CD4-positive, alpha-beta T cell (primary cell): ENCODE measurements around the gene MLLT3. TPM values are rescaled to one million over a fixed set of nuclear protein-coding genes. Genes with fewer than 3 reads are reported as not detected.

Experiments
- ATAC-seq: fragments of 200-7000 bp; cut with Tn5 transposase; one replicate; pipeline ENCODE4 v1.10.0; 2022; ENCODE audit warnings: mild to moderate bottlenecking; ENCODE audit not compliant: poor library complexity
- CTCF ChIA-PET: fragments of 350-600 bp; sonication (Branson Sonifier 250); formaldehyde crosslinking; loops from one replicate; lab custom pipeline; 2021; ENCODE audit warnings: antibody characterized with exemption, inconsistent platforms; lab: Charles Lee
- POLR2A ChIA-PET: fragments of 350-600 bp; sonication (Branson Sonifier 250); formaldehyde crosslinking; loops from one replicate; lab custom pipeline; 2021; ENCODE audit warnings: antibody characterized with exemption, inconsistent platforms; lab: Charles Lee
- DNase-seq, 14 experiments: peaks; one replicate each; pipeline ENCODE4 v3.0.0-alpha.2; 2013 to 2020; ENCODE audit warnings: mixed read lengths in 2 of 14
- H3K27ac ChIP-seq, 2 donors: one replicate each; pipeline versions ENCODE4 v1.5.1 to v1.7.0; 2013; ENCODE audit warnings: low read length in 2 of 2, low read depth in 1 of 2, mild to moderate bottlenecking in 1 of 2
- H3K27me3 ChIP-seq, 2 experiments: 1 replicate in 1 of 2; 2 replicates in 1 of 2; pipeline versions ENCODE4 v1.6.1 to v1.7.0; 2013; ENCODE audit warnings: low read length in 2 of 2, control low read depth in 1 of 2, mild to moderate bottlenecking in 1 of 2, moderate library complexity in 1 of 2; ENCODE audit not compliant: insufficient read depth in 2 of 2, control insufficient read depth in 1 of 2
- H3K36me3 ChIP-seq: one replicate; pipeline ENCODE4 v1.6.1; 2013; ENCODE audit warnings: low read length, control low read depth; ENCODE audit not compliant: insufficient read depth
- H3K4me1 ChIP-seq: one replicate; pipeline ENCODE4 v1.6.1; 2013; ENCODE audit warnings: low read length, control low read depth; ENCODE audit not compliant: insufficient read depth
- H3K4me3 ChIP-seq: one replicate; pipeline ENCODE4 v1.5.1; 2013; ENCODE audit warnings: mild to moderate bottlenecking, low read length, moderate library complexity
- H3K9me3 ChIP-seq, 2 experiments: 1 replicate in 1 of 2; 2 replicates in 1 of 2; pipeline versions ENCODE4 v1.6.1 to v1.7.0; 2013; ENCODE audit warnings: low read length in 2 of 2, mild to moderate bottlenecking in 2 of 2, control low read depth in 1 of 2, moderate library complexity in 1 of 2; ENCODE audit not compliant: control insufficient read depth in 1 of 2, insufficient read depth in 1 of 2
- H3K27ac Mint-ChIP-seq: one replicate; pipeline ENCODE4 v1.8.0; 2020; ENCODE audit warnings: mixed read lengths
- H3K27me3 Mint-ChIP-seq: one replicate; pipeline ENCODE4 v1.8.0; 2021; ENCODE audit warnings: mixed read lengths
- H3K36me3 Mint-ChIP-seq: one replicate; pipeline ENCODE4 v1.8.0; 2021; ENCODE audit warnings: low read depth, mixed read lengths
- H3K4me1 Mint-ChIP-seq: one replicate; pipeline ENCODE4 v1.8.0; 2021; ENCODE audit warnings: low read depth, mixed read lengths
- H3K4me3 Mint-ChIP-seq: one replicate; pipeline ENCODE4 v1.8.0; 2020; ENCODE audit warnings: mild to moderate bottlenecking, mixed read lengths
- H3K9me3 Mint-ChIP-seq: one replicate; pipeline ENCODE4 v1.8.0; 2020; ENCODE audit warnings: mixed read lengths
- CTCF ChIP-seq: fragments of 200-600 bp; IDR thresholded peaks from one replicate; pipeline ENCODE4 v1.8.0; 2022; ENCODE audit warnings: antibody characterized with exemption, mild to moderate bottlenecking
- intact Hi-C, 2 experiments: fragments of 100-400 bp; cut with DNase I in 1 of 2; cut with micrococcal nuclease in 1 of 2; formaldehyde crosslinking; loops; one replicate each; pipeline versions ENCODE4 v1.15.1 to v1.9.0; 2023 to 2025; cut with DNase I, micrococcal nuclease
- total RNA-seq, 174 experiments: library from RNA in 2 of 174; stranded (reverse) in 2 of 174; gene quantifications; one replicate each; pipeline ENCODE4 v1.2.3 and lab custom pipeline; 2021 to 2026

Gene MLLT3
- total RNA-seq, 2 experiments from 2014 or later: 59.2 to 60.6 TPM

GRCh38 chr9:20462410-20462809 lies 159.9 kb downstream of the MLLT3 start:
- Histone ChIP-seq H3K27ac (no peak overlapping the region), H3K4me1 (peaks cover 12% of the 10 kb centered on the region), H3K9me3 (no peaks in the 10 kb centered on the region), H3K27me3 (no peaks in the 10 kb centered on the region), H3K4me3 (no peak overlapping the region), H3K36me3 (no peaks in the 10 kb centered on the region)
- DNase-seq (no peak), ATAC-seq (no peak)
- peak overlapping the region; percentile 18 for H3K27ac Mint-ChIP-seq
- intact Hi-C loops: no loop called here
- no peak for TF ChIP-seq CTCF
- no peak overlapping the region for H3K4me3 Mint-ChIP-seq
- peaks cover 8% of the 10 kb centered on the region for H3K36me3 Mint-ChIP-seq
- ChIA-PET POLR2A (no interaction called here), CTCF (no interaction called here)
- peaks cover 79% of the 10 kb centered on the region for H3K4me1 Mint-ChIP-seq
- H3K27me3 Mint-ChIP-seq: no peaks in the 10 kb centered on the region
- H3K9me3 Mint-ChIP-seq: no peaks in the 10 kb centered on the region

- peaks cover 5% of the 10 kb centered on the region for H3K36me3 ChIP-seq
- no peak overlapping the region for H3K27ac ChIP-seq
- ATAC-seq (no peak), DNase-seq (no peak)
- no peak overlapping the region for H3K4me3 ChIP-seq
- ChIA-PET POLR2A (interaction anchor here (1.2 kb wide), 1 partner anchor 21 kb away, joined by 3 read pairs; no protein-coding TSS in a partner anchor), CTCF (interaction anchor here (1.5 kb wide), 1 partner anchor 10 kb away, joined by 6 read pairs; no protein-coding TSS in a partner anchor)
- Mint-ChIP-seq H3K27me3 (no peaks in the 10 kb centered on the region), H3K9me3 (no peaks in the 10 kb centered on the region), H3K4me3 (no peak overlapping the region), H3K4me1 (peaks cover 29% of the 10 kb centered on the region), H3K27ac (no peak overlapping the region), H3K36me3 (peaks cover 25% of the 10 kb centered on the region)
- intact Hi-C loops: no loop called here
- H3K4me1 ChIP-seq: no peaks in the 10 kb centered on the region
- no peaks in the 10 kb centered on the region for H3K9me3 ChIP-seq
- H3K27me3 ChIP-seq: no peaks in the 10 kb centered on the region
- TF ChIP-seq CTCF: no peak
Observed at GRCh38 chr9:20447291-20447690, 175.0 kb downstream of the MLLT3 start.

GRCh38 chr9:20446248-20446647 lies 176.1 kb downstream of the MLLT3 start:
- H3K27ac ChIP-seq: no peak overlapping the region
- H3K27ac Mint-ChIP-seq: no peak overlapping the region
- H3K4me3 Mint-ChIP-seq: no peak overlapping the region
- no peak for TF ChIP-seq CTCF
- no peaks in the 10 kb centered on the region for H3K27me3 ChIP-seq
- no peaks in the 10 kb centered on the region for H3K9me3 ChIP-seq
- H3K36me3 Mint-ChIP-seq: peaks cover 25% of the 10 kb centered on the region
- ChIA-PET CTCF (interaction anchor here (1.5 kb wide), 1 partner anchor 9 kb away, joined by 6 read pairs; no protein-coding TSS in a partner anchor), POLR2A (interaction anchor here (1.2 kb wide), 1 partner anchor 22 kb away, joined by 3 read pairs; no protein-coding TSS in a partner anchor)
- intact Hi-C loops: no loop called here
- H3K27me3 Mint-ChIP-seq: no peaks in the 10 kb centered on the region
- DNase-seq: no peak
- no peaks in the 10 kb centered on the region for H3K9me3 Mint-ChIP-seq
- H3K4me3 ChIP-seq: no peak overlapping the region
- H3K4me1 ChIP-seq: no peaks in the 10 kb centered on the region
- H3K4me1 Mint-ChIP-seq: peaks cover 39% of the 10 kb centered on the region
- peaks cover 5% of the 10 kb centered on the region for H3K36me3 ChIP-seq
- ATAC-seq: no peak
